ENCODE data around the gene ARHGEF12. TPM values are rescaled to one million over a fixed set of nuclear protein-coding genes. Genes with fewer than 3 reads are reported as not detected.

The ARHGEF12 gene
- polyA plus RNA-seq, 2 of the 4 experiments (the other 2 are of a cell fraction) = 16.7 to 27.2 TPM

DNA sequence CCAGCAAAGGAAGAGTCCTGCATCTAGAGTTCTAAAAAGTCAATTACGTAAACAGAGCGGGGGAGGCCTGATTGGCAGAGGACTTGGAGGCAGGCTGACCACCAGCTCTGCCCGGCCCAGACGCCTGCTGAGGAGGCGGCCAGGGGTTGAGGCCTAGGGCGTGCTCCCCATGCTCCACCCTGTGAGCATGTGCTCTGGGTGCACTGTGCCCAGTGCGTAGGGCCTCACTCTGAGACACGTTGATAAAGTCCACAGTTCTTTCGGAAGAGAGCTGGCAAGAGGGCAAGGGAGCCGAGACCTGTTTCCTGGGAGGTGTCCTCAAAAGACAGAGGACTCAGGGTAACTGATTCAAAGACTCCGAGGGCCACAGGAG is 200.6 kb downstream of the ARHGEF12 start (continued):
- TF ChIP-seq FOSB (CRISPR knock-in tag; IDR thresholded peaks at IDR 0.05) (no peak), FOXS1 (CRISPR knock-in tag; IDR thresholded peaks at IDR 0.05) (no peak), HEYL (CRISPR knock-in tag; IDR thresholded peaks at IDR 0.05) (no peak)
- TF ChIP-seq, protein P1, sequence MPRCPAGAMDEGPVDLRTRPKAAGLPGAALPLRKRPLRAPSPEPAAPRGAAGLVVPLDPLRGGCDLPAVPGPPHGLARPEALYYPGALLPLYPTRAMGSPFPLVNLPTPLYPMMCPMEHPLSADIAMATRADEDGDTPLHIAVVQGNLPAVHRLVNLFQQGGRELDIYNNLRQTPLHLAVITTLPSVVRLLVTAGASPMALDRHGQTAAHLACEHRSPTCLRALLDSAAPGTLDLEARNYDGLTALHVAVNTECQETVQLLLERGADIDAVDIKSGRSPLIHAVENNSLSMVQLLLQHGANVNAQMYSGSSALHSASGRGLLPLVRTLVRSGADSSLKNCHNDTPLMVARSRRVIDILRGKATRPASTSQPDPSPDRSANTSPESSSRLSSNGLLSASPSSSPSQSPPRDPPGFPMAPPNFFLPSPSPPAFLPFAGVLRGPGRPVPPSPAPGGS (IDR thresholded peaks at IDR 0.05) = no peak

DNA sequence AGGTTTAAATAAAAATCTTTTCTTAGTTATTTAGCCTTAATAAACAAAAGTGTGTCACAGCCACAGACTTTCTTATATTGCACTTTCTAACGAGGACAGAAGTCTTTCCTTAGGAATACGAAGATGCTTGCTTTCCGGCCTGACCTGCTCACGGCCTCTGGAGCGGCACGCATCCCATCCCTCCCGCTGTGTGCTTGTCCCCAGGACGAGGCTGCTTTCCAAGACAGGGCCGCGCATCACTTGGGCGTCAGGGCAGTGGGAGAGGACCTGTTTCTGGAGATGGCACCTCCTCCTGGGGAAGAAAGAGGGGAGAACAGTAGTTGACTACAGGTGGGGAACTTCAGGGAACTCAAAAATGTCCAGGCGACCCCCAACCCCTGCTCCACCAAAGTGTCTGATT is 201.8 kb downstream of the ARHGEF12 start:
- ChIA-PET POLR2A (no interaction called here), CTCF (no interaction called here)
- no peak overlapping the region for H3K4me2 ChIP-seq
- TF ChIP-seq ZFP36 (IDR thresholded peaks at IDR 0.05; ENCODE audit: borderline replicate concordance, partially characterized antibody) (no peak), HOXB5 (CRISPR knock-in tag; IDR thresholded peaks at IDR 0.05) (no peak), KDM5A (IDR thresholded peaks at IDR 0.05) (no peak), KDM1A (IDR thresholded peaks at IDR 0.05; ENCODE audit: low read depth) (no peak), FOXS1 (CRISPR knock-in tag; IDR thresholded peaks at IDR 0.05) (no peak), HEYL (CRISPR knock-in tag; IDR thresholded peaks at IDR 0.05) (no peak), POLR2A (IDR thresholded peaks at IDR 0.05; ENCODE audit: low read length) (no peak), NPAS2 (CRISPR knock-in tag; IDR thresholded peaks at IDR 0.05; ENCODE audit: borderline replicate concordance) (no peak)
- TF ChIP-seq, protein P2, sequence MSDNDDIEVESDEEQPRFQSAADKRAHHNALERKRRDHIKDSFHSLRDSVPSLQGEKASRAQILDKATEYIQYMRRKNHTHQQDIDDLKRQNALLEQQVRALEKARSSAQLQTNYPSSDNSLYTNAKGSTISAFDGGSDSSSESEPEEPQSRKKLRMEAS (IDR thresholded peaks at IDR 0.05) = no peak
- DNase-seq (ENCODE audit: low read depth in 1 of 2, low spot score in 1 of 2) (no peak), FAIRE-seq (no peak), ATAC-seq (no peak)
- no peaks in the 10 kb centered on the region; the same call in 2 of the 3 replicates for H3K4me1 ChIP-seq
- 75% methylated on average over 12 of the region's 12 CpGs for WGBS (ENCODE audit: missing lambda C conversion rate)
- H3K27ac ChIP-seq = no peak overlapping the region
- H3K9me3 ChIP-seq = peaks cover 7% of the 10 kb centered on the region
- no peak overlapping the region for H3K4me3 ChIP-seq

DNA sequence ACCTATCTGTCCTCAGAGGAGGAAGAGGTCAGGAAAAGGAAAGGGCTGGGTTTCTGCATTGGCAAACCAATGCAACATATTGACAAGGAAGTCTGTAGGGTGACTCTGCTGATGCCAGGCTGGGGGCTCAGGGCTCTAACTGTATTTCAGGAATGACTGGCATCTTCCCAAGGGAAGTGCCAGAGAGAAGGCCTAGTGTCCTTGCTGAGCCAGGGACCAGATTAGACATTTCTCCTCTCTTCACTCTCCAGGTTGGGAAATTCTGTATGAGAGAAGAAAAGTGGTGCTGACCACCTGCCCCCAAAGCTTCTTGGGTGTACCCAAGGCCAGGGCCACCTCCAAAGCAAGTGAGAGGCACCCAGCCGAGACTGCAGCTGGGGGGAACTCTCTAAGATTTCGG is 202.5 kb downstream of the ARHGEF12 start:
- ATAC-seq = no peak
- no peak overlapping the region for H3K27ac ChIP-seq
- H3K9me3 ChIP-seq = peaks cover 7% of the 10 kb centered on the region
- no peak for DNase-seq (ENCODE audit: low read depth in 1 of 2, low spot score in 1 of 2)
- H3K4me3 ChIP-seq = no peak overlapping the region
- H3K4me1 ChIP-seq = no peaks in the 10 kb centered on the region
- CTCF ChIA-PET = interaction anchor here (0.9 kb wide), 1 partner anchor 27 kb away, joined by 3 read pairs; the partner anchor contains the start of gene GRIK4
- TF ChIP-seq POLR2A (IDR thresholded peaks at IDR 0.05; ENCODE audit: low read length) (no peak), HOXB5 (CRISPR knock-in tag; IDR thresholded peaks at IDR 0.05) (no peak)
- TF ChIP-seq, protein P1 (IDR thresholded peaks at IDR 0.05) = no peak
- TF ChIP-seq, protein P3, sequence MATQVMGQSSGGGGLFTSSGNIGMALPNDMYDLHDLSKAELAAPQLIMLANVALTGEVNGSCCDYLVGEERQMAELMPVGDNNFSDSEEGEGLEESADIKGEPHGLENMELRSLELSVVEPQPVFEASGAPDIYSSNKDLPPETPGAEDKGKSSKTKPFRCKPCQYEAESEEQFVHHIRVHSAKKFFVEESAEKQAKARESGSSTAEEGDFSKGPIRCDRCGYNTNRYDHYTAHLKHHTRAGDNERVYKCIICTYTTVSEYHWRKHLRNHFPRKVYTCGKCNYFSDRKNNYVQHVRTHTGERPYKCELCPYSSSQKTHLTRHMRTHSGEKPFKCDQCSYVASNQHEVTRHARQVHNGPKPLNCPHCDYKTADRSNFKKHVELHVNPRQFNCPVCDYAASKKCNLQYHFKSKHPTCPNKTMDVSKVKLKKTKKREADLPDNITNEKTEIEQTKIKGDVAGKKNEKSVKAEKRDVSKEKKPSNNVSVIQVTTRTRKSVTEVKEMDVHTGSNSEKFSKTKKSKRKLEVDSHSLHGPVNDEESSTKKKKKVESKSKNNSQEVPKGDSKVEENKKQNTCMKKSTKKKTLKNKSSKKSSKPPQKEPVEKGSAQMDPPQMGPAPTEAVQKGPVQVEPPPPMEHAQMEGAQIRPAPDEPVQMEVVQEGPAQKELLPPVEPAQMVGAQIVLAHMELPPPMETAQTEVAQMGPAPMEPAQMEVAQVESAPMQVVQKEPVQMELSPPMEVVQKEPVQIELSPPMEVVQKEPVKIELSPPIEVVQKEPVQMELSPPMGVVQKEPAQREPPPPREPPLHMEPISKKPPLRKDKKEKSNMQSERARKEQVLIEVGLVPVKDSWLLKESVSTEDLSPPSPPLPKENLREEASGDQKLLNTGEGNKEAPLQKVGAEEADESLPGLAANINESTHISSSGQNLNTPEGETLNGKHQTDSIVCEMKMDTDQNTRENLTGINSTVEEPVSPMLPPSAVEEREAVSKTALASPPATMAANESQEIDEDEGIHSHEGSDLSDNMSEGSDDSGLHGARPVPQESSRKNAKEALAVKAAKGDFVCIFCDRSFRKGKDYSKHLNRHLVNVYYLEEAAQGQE (IDR thresholded peaks at IDR 0.05) = no peak
- no peak for FAIRE-seq
- WGBS (ENCODE audit: missing lambda C conversion rate) = no CpG with 5 or more reads among the region's 2 CpGs
- POLR2A ChIA-PET = no interaction called here
- no peak overlapping the region for H3K4me2 ChIP-seq

Small RNAs within 50 kb of the gene (small RNA-seq; reads per million reads assigned to genes)
- gene RF00100 = 4.2 to 155 (median 19.3) reads per million in 6 experiments

Other genes starting within 250 kb of the ARHGEF12 start
- 2.7 and 3.8 TPM in 2 replicates for gene TRIM29, start 198.3 kb upstream of the ARHGEF12 start, polyA plus RNA-seq (2011; rRNA removed)
- 2.5 to 3.6 TPM (median 3.1 TPM) in 3 replicates for gene TRIM29, start 198.3 kb upstream of the ARHGEF12 start, polyA plus RNA-seq (2017; fragmentation: RNase III; extraction: RNeasy Plus Mini Kit Qiagen cat#74134 plus additional on column Dnase treatment)
- gene OAF, start 125.4 kb upstream of the ARHGEF12 start, polyA plus RNA-seq (2011; rRNA removed) = 3.0 and 4.1 TPM in 2 replicates
- 3.4 to 4.2 TPM (median 3.8 TPM) in 3 replicates for gene OAF, start 125.4 kb upstream of the ARHGEF12 start, polyA plus RNA-seq (2017; fragmentation: RNase III; extraction: RNeasy Plus Mini Kit Qiagen cat#74134 plus additional on column Dnase treatment)
- gene POU2F3, start 96.3 kb upstream of the ARHGEF12 start, polyA plus RNA-seq (2011; rRNA removed) = not detected in 2 replicates
- not detected in 3 replicates for gene POU2F3, start 96.3 kb upstream of the ARHGEF12 start, polyA plus RNA-seq (2017; fragmentation: RNase III; extraction: RNeasy Plus Mini Kit Qiagen cat#74134 plus additional on column Dnase treatment)
- gene TLCD5, start 11.1 kb upstream of the ARHGEF12 start, polyA plus RNA-seq (2011; rRNA removed) = 12.9 TPM in 2 replicates
- 5.8 to 6.1 TPM (median 6.0 TPM) in 3 replicates for gene TLCD5, start 11.1 kb upstream of the ARHGEF12 start, polyA plus RNA-seq (2017; fragmentation: RNase III; extraction: RNeasy Plus Mini Kit Qiagen cat#74134 plus additional on column Dnase treatment)
- 0.01 and 0.03 TPM in 2 replicates for gene GRIK4, start 175.3 kb downstream of the ARHGEF12 start, polyA plus RNA-seq (2011; rRNA removed)
- not detected in 3 replicates for gene GRIK4, start 175.3 kb downstream of the ARHGEF12 start, polyA plus RNA-seq (2017; fragmentation: RNase III; extraction: RNeasy Plus Mini Kit Qiagen cat#74134 plus additional on column Dnase treatment)